GM12878 (cell line): Measurements from ENCODE around the gene CDCA8. TPM values are rescaled to one million over a fixed set of nuclear protein-coding genes. Genes with fewer than 3 reads are reported as not detected.

Experiments
- ATAC-seq: fragments of 200-7000 bp; cut with Tn5 transposase; 3 replicates; pipeline ENCODE4 v1.9.1; 2020; ENCODE audit warnings: mild to moderate bottlenecking, moderate library complexity
- BruUV-seq: library from RNA; stranded (reverse); fragments of 400-500 nt; replicated peaks from 2 replicates; lab custom pipeline; 2021; lab: Mats Ljungman, UMichigan
- CTCF ChIA-PET: fragments of 300-600 bp; sonication (Branson Sonifier 250); formaldehyde crosslinking; extraction: SDS; loops from one replicate; lab custom pipeline; 2021; ENCODE audit warnings: inconsistent platforms; lab: Yijun Ruan, JAX
- POLR2A ChIA-PET: fragments of 350-600 bp; formaldehyde crosslinking; extraction: SDS; loops from one replicate; lab custom pipeline; 2021; ENCODE audit warnings: inconsistent platforms; lab: Charles Lee
- RAD21 ChIA-PET: fragments of 300-600 bp; sonication (Branson Sonifier 250); formaldehyde crosslinking; loops from one replicate; lab custom pipeline; 2023; ENCODE audit warnings: antibody characterized with exemption; ENCODE audit not compliant: unreplicated experiment; lab: Charles Lee
- SMC1A ChIA-PET: fragments of 300-600 bp; sonication (Branson Sonifier 250); formaldehyde crosslinking; loops from one replicate; lab custom pipeline; 2023; ENCODE audit not compliant: unreplicated experiment, uncharacterized antibody; lab: Charles Lee
- DNase-seq: peaks from one replicate; pipeline ENCODE4 v3.0.0-alpha.2; 2011; ENCODE audit warnings: low read depth, low spot score
- FAIRE-seq: peaks from 3 replicates; lab custom pipeline; 2011; peaks lifted over from hg19 to GRCh38; lab: Jason Lieb, UNC
- H2AFZ ChIP-seq: 2 replicates; pipeline ENCODE4 v1.6.0; 2011; ENCODE audit warnings: low read depth, low read length, control low read depth; ENCODE audit not compliant: control insufficient read depth
- H3K27ac ChIP-seq: 2 replicates; pipeline ENCODE4 v1.5.1; 2011; ENCODE audit warnings: control low read depth; ENCODE audit not compliant: control insufficient read depth, insufficient read depth
- H3K27me3 ChIP-seq, 2 experiments: replicated peaks in 1 of 2; 2 replicates each; pipeline versions ENCODE4 v1.6.0 to v1.6.1; 2011; ENCODE audit warnings: low read length in 1 of 2; ENCODE audit not compliant: control insufficient read depth in 2 of 2, insufficient read depth in 2 of 2
- H3K36me3 ChIP-seq, 2 experiments: 2 replicates each; pipeline ENCODE4 v1.5.1; 2011; ENCODE audit warnings: low read length in 1 of 2; ENCODE audit not compliant: control insufficient read depth in 2 of 2, insufficient read depth in 2 of 2
- H3K4me1 ChIP-seq: 2 replicates; pipeline ENCODE4 v1.6.1; 2011; ENCODE audit warnings: mild to moderate bottlenecking, low read length, moderate library complexity, mixed read lengths; ENCODE audit not compliant: control insufficient read depth, insufficient read depth
- H3K4me2 ChIP-seq: 2 replicates; pipeline ENCODE4 v1.6.0; 2011; ENCODE audit warnings: control low read depth; ENCODE audit not compliant: control insufficient read depth, insufficient read depth
- H3K4me3 ChIP-seq: fragments of 200-600 bp; sonication (generic); 2 replicates; pipeline ENCODE4 v1.5.1; 2016
- H3K79me2 ChIP-seq: 2 replicates; pipeline ENCODE4 v1.6.0; 2011; ENCODE audit warnings: low read length; ENCODE audit not compliant: control insufficient read depth, insufficient read depth
- H3K9ac ChIP-seq: 2 replicates; pipeline ENCODE4 v1.8.0; 2011; ENCODE audit warnings: low read length, control low read depth, mixed read lengths; ENCODE audit not compliant: control insufficient read depth, insufficient read depth
- H3K9me3 ChIP-seq: replicated peaks from 3 replicates; pipeline ENCODE4 v1.5.1; 2011; ENCODE audit warnings: mild to moderate bottlenecking, low read length; ENCODE audit not compliant: control insufficient read depth, insufficient read depth
- H4K20me1 ChIP-seq: 2 replicates; pipeline ENCODE4 v1.6.0; 2011; ENCODE audit not compliant: control insufficient read depth, insufficient read depth
- ATF2 ChIP-seq: IDR thresholded peaks from 2 replicates; pipeline ENCODE4 v1.6.1; 2012; ENCODE audit warnings: low read length, inconsistent platforms
- CHD2 ChIP-seq: IDR thresholded peaks from 2 replicates; pipeline ENCODE4 v1.6.1; 2011; ENCODE audit warnings: low read depth, low read length, improper control_type of control experiment, borderline replicate concordance
- HDAC6 ChIP-seq: fragments of 200-600 bp; sonication (generic); IDR thresholded peaks from one replicate; pipeline ENCODE4 v1.8.0; 2017; ENCODE audit warnings: antibody characterized with exemption; ENCODE audit not compliant: unreplicated experiment
- JUNB ChIP-seq: IDR thresholded peaks from 2 replicates; pipeline ENCODE4 v1.6.1; 2016; ENCODE audit warnings: antibody characterized with exemption, mild to moderate bottlenecking
- NR2C2 ChIP-seq: IDR thresholded peaks from 2 replicates; pipeline ENCODE4 v1.6.1; 2011; ENCODE audit warnings: borderline replicate concordance, low read depth; ENCODE audit not compliant: control insufficient read depth, insufficient read length
- RBBP5 ChIP-seq: fragments of 200-600 bp; sonication (generic); conservative IDR thresholded peaks from 2 replicates; pipeline ENCODE4 v1.6.1; 2016
- RELA ChIP-seq: fragments of 450-650 bp; IDR thresholded peaks from 2 replicates; pipeline ENCODE4 v1.8.0; 2014; ENCODE audit warnings: borderline replicate concordance; ENCODE audit not compliant: partially characterized antibody
- SREBF2 ChIP-seq: IDR thresholded peaks from 2 replicates; pipeline ENCODE4 v1.6.1; 2012; ENCODE audit warnings: mild to moderate bottlenecking, low read length
- SUZ12 ChIP-seq: fragments of 200-600 bp; sonication (generic); IDR thresholded peaks from one replicate; pipeline ENCODE4 v1.6.1; 2018; ENCODE audit warnings: antibody characterized with exemption, mild to moderate bottlenecking; ENCODE audit not compliant: unreplicated experiment
- TARDBP ChIP-seq: IDR thresholded peaks from 2 replicates; pipeline ENCODE4 v1.6.1; 2016; ENCODE audit warnings: borderline replicate concordance
- USF1 ChIP-seq: IDR thresholded peaks from 2 replicates; pipeline ENCODE4 v1.6.1; 2011; ENCODE audit warnings: borderline replicate concordance, low read depth, mild to moderate bottlenecking, moderate library complexity, mixed read lengths, low read length; ENCODE audit not compliant: insufficient read depth; ENCODE audit errors: extremely low read length
- WGBS: methylation state at CpG from one replicate; pipeline ENCODE4 v1.1.6; 2016; ENCODE audit warnings: low lambda C conversion rate; ENCODE audit not compliant: insufficient replicate concordance, insufficient coverage; ENCODE audit errors: missing lambda C conversion rate; 5-methylcytosine and 5-hydroxymethylcytosine counted together
- in situ Hi-C: fragments of 300-500 bp; cut with MboI; formaldehyde crosslinking; loops from 9 replicates; pipeline ENCODE4 v1.14.3; 2018; ENCODE audit warnings: mixed read lengths
- intact Hi-C: fragments of 100-400 bp; cut with micrococcal nuclease; formaldehyde crosslinking; loops from one replicate; pipeline ENCODE4 v1.14.2; 2022; ENCODE audit not compliant: unreplicated experiment
- polyA plus RNA-seq, 11 experiments: library from polyadenylated mRNA; depleted of rRNA in 4 of 11; unstranded in 6 of 11; stranded (reverse) in 5 of 11; fragments of >200 nt; fragmentation: Nextera tagmentation in 4 of 11; fragmentation: Illumina TruSeq in 1 of 11; extraction: Ambion mirVana in 4 of 11; extraction: Trizol in 1 of 11; gene quantifications; 1 replicate in 1 of 11; 2 replicates in 10 of 11; pipeline versions ENCODE4 v1.2.1 to v1.2.3, GENCODE V29; 2011 to 2016; ENCODE audit warnings: inconsistent platforms in 2 of 11, missing spikeins in 2 of 11, low read depth in 1 of 11
- total RNA-seq, 4 experiments: library from RNA; depleted of rRNA in 3 of 4; stranded (reverse); fragments of >200 nt in 3 of 4; fragmentation: Illumina TruSeq in 1 of 4; extraction: Trizol in 1 of 4; gene quantifications; 2 replicates each; pipeline versions ENCODE4 v1.2.1 to v1.2.3, GENCODE V29; 2013 to 2021

CDCA8 gene
- total and polyA plus RNA-seq, 10 of the 15 experiments (the other 5 are each of a cell fraction or from before 2014, with no cell fraction given), result 21.3 to 98.1 (median 61.4) TPM

GRCh38 chr1:37726751-37727585, 34.7 kb downstream of the CDCA8 start:
- H3K36me3 ChIP-seq, result no peaks in the 10 kb centered on the region
- H4K20me1 ChIP-seq, result no peaks in the 10 kb centered on the region
- no peak overlapping the region for H3K27ac ChIP-seq
- WGBS, result 31% methylated on average over 15 of the region's 15 CpGs
- no peak for FAIRE-seq
- TF ChIP-seq ATF2 (no peak), RBBP5 (no peak), TARDBP (no peak), HDAC6 (no peak), SUZ12 (no peak), USF1 (no peak), SREBF2 (no peak), RELA (no peak), NR2C2 (no peak), JUNB (no peak), CHD2 (no peak)
- TF ChIP-seq, all 136 proteins: peak for 0
- Histone ChIP-seq H3K4me1 (no peaks in the 10 kb centered on the region), H3K4me3 (no peak overlapping the region), H3K4me2 (no peak overlapping the region), H3K9ac (no peak overlapping the region), H2AFZ (no peak overlapping the region), H3K9me3 (no peaks in the 10 kb centered on the region), H3K79me2 (no peaks in the 10 kb centered on the region), H3K27me3 (peaks cover 0 to 3% of the 10 kb centered on the region in 2 experiments; a peak in 3 of 4 replicates)
- CTCF ChIA-PET, result interaction anchor here (1.3 to 1.4 kb wide), 2 partner anchors 15 to 133 kb away, joined by 3 read pairs; no protein-coding TSS in a partner anchor
- SMC1A ChIA-PET, result no interaction called here
- POLR2A ChIA-PET, result no interaction called here
- no peak for DNase-seq
- in situ Hi-C loops (no loop called here), intact Hi-C loops (no loop called here)
- no peak for ATAC-seq
- no TSS peak for BruUV-seq
- RAD21 ChIA-PET, result interaction anchor here (0.9 kb wide), 1 partner anchor 133 kb away, joined by 3 read pairs; the partner anchor contains the start of gene MTF1
